Neural cell (in vitro differentiated cells): Measurements from ENCODE around the gene SCGB1C1.

ENCODE experiments used
- EP300 ChIP-seq: fragments of 450-650 bp; conservative IDR thresholded peaks from 2 replicates; pipeline ENCODE4 v1.6.1; 2014; ENCODE audit warnings: antibody characterized with exemption, mild to moderate bottlenecking, moderate library complexity; ENCODE audit not compliant: poor library complexity, severe bottlenecking
- EZH2 ChIP-seq: fragments of 200-600, 300-800 bp; shearing (Covaris generic), sonication (generic); IDR thresholded peaks from 2 replicates; pipeline ENCODE4 v1.6.1; 2014; ENCODE audit warnings: antibody characterized with exemption, low read length, borderline replicate concordance, mild to moderate bottlenecking; ENCODE audit not compliant: insufficient read depth, poor library complexity, severe bottlenecking
- MXI1 ChIP-seq: fragments of 450-650 bp; conservative IDR thresholded peaks from 2 replicates; pipeline ENCODE4 v1.6.1; 2014; ENCODE audit warnings: antibody characterized with exemption, mild to moderate bottlenecking; ENCODE audit not compliant: poor library complexity, severe bottlenecking
- POLR2AphosphoS5 ChIP-seq: IDR thresholded peaks from 2 replicates; pipeline ENCODE4 v1.6.1; 2012
- RAD21 ChIP-seq: fragments of 450-650 bp; conservative IDR thresholded peaks from 2 replicates; pipeline ENCODE4 v1.6.1; 2014; ENCODE audit warnings: antibody characterized with exemption, mild to moderate bottlenecking, moderate library complexity
- SMC3 ChIP-seq: fragments of 450-650 bp; conservative IDR thresholded peaks from 2 replicates; pipeline ENCODE4 v1.6.1; 2014; ENCODE audit warnings: antibody characterized with exemption, mild to moderate bottlenecking, moderate library complexity; ENCODE audit not compliant: poor library complexity
- TAF1 ChIP-seq: IDR thresholded peaks from 2 replicates; pipeline ENCODE4 v1.6.1; 2012; ENCODE audit warnings: low read depth
- TF ChIP-seq, protein P1 (sequence below): fragments of 450-650 bp; IDR thresholded peaks from 2 replicates; pipeline ENCODE4 v1.5.1; 2014; ENCODE audit warnings: antibody characterized with exemption, mild to moderate bottlenecking, moderate library complexity; ENCODE audit not compliant: poor library complexity, severe bottlenecking
- TF ChIP-seq, protein P2 (sequence below): IDR thresholded peaks from 2 replicates; pipeline ENCODE4 v1.6.1; 2012; ENCODE audit warnings: borderline replicate concordance

DNA sequence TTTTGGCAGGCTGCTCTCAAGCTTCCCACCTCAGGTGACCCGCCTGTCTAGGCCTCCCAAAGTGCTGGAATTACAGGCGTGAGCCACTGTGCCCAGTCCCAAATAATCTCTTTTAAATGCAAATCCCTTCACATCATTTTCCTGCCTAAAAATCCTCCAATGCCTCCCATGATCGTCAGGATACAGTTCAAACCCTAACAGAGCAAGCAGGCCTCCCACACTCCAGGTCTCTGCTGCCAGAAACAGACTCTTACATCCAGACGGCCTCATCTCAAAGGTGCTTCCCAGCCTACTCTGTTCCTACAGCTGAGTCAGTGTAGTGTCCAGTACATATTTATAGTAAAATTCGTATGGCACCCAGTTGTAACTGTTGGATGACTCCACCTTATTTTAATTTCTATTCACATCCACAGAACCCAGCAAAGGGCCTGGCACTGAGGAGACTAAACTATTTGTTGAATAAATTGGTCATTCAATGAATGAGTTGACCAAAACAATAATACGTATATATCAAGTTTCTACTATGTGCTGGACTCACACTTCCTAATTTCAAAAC is 35.0 kb downstream of the SCGB1C1 start:
- TF ChIP-seq, protein P1, sequence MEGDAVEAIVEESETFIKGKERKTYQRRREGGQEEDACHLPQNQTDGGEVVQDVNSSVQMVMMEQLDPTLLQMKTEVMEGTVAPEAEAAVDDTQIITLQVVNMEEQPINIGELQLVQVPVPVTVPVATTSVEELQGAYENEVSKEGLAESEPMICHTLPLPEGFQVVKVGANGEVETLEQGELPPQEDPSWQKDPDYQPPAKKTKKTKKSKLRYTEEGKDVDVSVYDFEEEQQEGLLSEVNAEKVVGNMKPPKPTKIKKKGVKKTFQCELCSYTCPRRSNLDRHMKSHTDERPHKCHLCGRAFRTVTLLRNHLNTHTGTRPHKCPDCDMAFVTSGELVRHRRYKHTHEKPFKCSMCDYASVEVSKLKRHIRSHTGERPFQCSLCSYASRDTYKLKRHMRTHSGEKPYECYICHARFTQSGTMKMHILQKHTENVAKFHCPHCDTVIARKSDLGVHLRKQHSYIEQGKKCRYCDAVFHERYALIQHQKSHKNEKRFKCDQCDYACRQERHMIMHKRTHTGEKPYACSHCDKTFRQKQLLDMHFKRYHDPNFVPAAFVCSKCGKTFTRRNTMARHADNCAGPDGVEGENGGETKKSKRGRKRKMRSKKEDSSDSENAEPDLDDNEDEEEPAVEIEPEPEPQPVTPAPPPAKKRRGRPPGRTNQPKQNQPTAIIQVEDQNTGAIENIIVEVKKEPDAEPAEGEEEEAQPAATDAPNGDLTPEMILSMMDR, result no peak
- TF ChIP-seq POLR2AphosphoS5 (no peak), RAD21 (no peak), TAF1 (no peak), EZH2 (no peak), EP300 (no peak), SMC3 (no peak), MXI1 (no peak)
- TF ChIP-seq, protein P2, sequence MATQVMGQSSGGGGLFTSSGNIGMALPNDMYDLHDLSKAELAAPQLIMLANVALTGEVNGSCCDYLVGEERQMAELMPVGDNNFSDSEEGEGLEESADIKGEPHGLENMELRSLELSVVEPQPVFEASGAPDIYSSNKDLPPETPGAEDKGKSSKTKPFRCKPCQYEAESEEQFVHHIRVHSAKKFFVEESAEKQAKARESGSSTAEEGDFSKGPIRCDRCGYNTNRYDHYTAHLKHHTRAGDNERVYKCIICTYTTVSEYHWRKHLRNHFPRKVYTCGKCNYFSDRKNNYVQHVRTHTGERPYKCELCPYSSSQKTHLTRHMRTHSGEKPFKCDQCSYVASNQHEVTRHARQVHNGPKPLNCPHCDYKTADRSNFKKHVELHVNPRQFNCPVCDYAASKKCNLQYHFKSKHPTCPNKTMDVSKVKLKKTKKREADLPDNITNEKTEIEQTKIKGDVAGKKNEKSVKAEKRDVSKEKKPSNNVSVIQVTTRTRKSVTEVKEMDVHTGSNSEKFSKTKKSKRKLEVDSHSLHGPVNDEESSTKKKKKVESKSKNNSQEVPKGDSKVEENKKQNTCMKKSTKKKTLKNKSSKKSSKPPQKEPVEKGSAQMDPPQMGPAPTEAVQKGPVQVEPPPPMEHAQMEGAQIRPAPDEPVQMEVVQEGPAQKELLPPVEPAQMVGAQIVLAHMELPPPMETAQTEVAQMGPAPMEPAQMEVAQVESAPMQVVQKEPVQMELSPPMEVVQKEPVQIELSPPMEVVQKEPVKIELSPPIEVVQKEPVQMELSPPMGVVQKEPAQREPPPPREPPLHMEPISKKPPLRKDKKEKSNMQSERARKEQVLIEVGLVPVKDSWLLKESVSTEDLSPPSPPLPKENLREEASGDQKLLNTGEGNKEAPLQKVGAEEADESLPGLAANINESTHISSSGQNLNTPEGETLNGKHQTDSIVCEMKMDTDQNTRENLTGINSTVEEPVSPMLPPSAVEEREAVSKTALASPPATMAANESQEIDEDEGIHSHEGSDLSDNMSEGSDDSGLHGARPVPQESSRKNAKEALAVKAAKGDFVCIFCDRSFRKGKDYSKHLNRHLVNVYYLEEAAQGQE, result no peak
